IMR-90 (cell line): ENCODE measurements around the gene NGB. TPM values are rescaled to one million over a fixed set of nuclear protein-coding genes. Genes with fewer than 3 reads are reported as not detected.

ENCODE experiments used
- ATAC-seq: fragments of 200-7000 bp; cut with Tn5 transposase; 2 replicates; pipeline ENCODE4 v1.9.1; 2020; ENCODE audit warnings: low read depth, mild to moderate bottlenecking, moderate library complexity
- BruUV-seq: library from RNA; stranded (reverse); fragments of 400-500 nt; replicated peaks from 2 replicates; lab custom pipeline; 2021; lab: Mats Ljungman, UMichigan
- CTCF ChIA-PET: fragments of 300-600 bp; formaldehyde crosslinking; extraction: SDS; loops from one replicate; lab custom pipeline; 2021; ENCODE audit warnings: antibody characterized with exemption; lab: Yijun Ruan, JAX
- POLR2A ChIA-PET: fragments of 300-600 bp; sonication (Branson Sonifier 250); formaldehyde crosslinking; loops from one replicate; lab custom pipeline; 2022; ENCODE audit warnings: antibody characterized with exemption; ENCODE audit not compliant: unreplicated experiment; lab: Charles Lee
- DNase-seq: peaks from one replicate; pipeline ENCODE4 v3.0.0; 2013
- H2AFZ ChIP-seq: replicated peaks from 2 replicates; pipeline ENCODE3; 2013; ENCODE audit warnings: low read length, mild to moderate bottlenecking; ENCODE audit not compliant: poor library complexity
- H2AK5ac ChIP-seq: 2 replicates; pipeline ENCODE4 v1.6.1; 2013; ENCODE audit warnings: low read depth, low read length, inconsistent platforms
- H2AK9ac ChIP-seq: replicated peaks from 2 replicates; pipeline ENCODE3; 2013; ENCODE audit warnings: mild to moderate bottlenecking, low read depth, low read length, moderate library complexity; ENCODE audit not compliant: poor library complexity
- H2BK120ac ChIP-seq: 2 replicates; pipeline ENCODE4 v1.6.1; 2013; ENCODE audit warnings: low read depth, low read length, inconsistent platforms
- H2BK15ac ChIP-seq: 3 replicates; pipeline ENCODE4 v1.6.1; 2013; ENCODE audit warnings: low read depth, low read length, inconsistent platforms
- H2BK20ac ChIP-seq: 2 replicates; pipeline ENCODE4 v1.6.1; 2013; ENCODE audit warnings: low read depth, mild to moderate bottlenecking, inconsistent platforms, low read length, moderate library complexity
- H2BK5ac ChIP-seq: 2 replicates; pipeline ENCODE4 v1.6.1; 2013; ENCODE audit warnings: mild to moderate bottlenecking, low read depth, low read length, inconsistent platforms; ENCODE audit not compliant: poor library complexity, severe bottlenecking
- H3K14ac ChIP-seq: replicated peaks from 2 replicates; pipeline ENCODE4 v1.6.1; 2013; ENCODE audit warnings: low read depth, low read length, inconsistent platforms
- H3K18ac ChIP-seq: 2 replicates; pipeline ENCODE4 v1.6.1; 2013; ENCODE audit warnings: low read depth, low read length, control low read depth
- H3K23ac ChIP-seq: 2 replicates; pipeline ENCODE4 v1.6.1; 2013; ENCODE audit warnings: low read depth, low read length, inconsistent platforms
- H3K27ac ChIP-seq: 2 replicates; pipeline ENCODE4 v1.5.1; 2013; ENCODE audit warnings: mild to moderate bottlenecking, control low read depth, low read length; ENCODE audit not compliant: insufficient read depth
- H3K27me3 ChIP-seq: 2 replicates; pipeline ENCODE4 v1.6.1; 2013; ENCODE audit warnings: low read length; ENCODE audit not compliant: control insufficient read depth, insufficient read depth
- H3K36me3 ChIP-seq: 2 replicates; pipeline ENCODE4 v1.6.1; 2013; ENCODE audit warnings: low read length, mixed read lengths; ENCODE audit not compliant: control insufficient read depth, insufficient read depth
- H3K4ac ChIP-seq: 2 replicates; pipeline ENCODE4 v1.6.1; 2013; ENCODE audit warnings: low read depth, low read length, inconsistent platforms
- H3K4me1 ChIP-seq: 2 replicates; pipeline ENCODE4 v1.6.1; 2013; ENCODE audit warnings: low read length, mixed read lengths; ENCODE audit not compliant: control insufficient read depth, insufficient read depth
- H3K4me2 ChIP-seq: 2 replicates; pipeline ENCODE4 v1.6.1; 2013; ENCODE audit warnings: low read depth, mild to moderate bottlenecking, control low read depth, low read length, moderate library complexity
- H3K4me3 ChIP-seq: 2 replicates; pipeline ENCODE4 v1.5.1; 2013; ENCODE audit warnings: low read depth, mild to moderate bottlenecking, control low read depth, low read length, moderate library complexity; ENCODE audit not compliant: insufficient read depth
- H3K56ac ChIP-seq: 2 replicates; pipeline ENCODE4 v1.6.1; 2013; ENCODE audit warnings: low read length, inconsistent platforms; ENCODE audit not compliant: insufficient read depth; ENCODE audit errors: extremely low read depth
- H3K79me1 ChIP-seq, 2 experiments: 2 replicates each; pipeline ENCODE4 v1.6.1; 2013; ENCODE audit warnings: low read length in 2 of 2, inconsistent platforms in 1 of 2, low read depth in 1 of 2
- H3K9ac ChIP-seq: 2 replicates; pipeline ENCODE4 v1.6.1; 2013; ENCODE audit warnings: low read depth, low read length, control low read depth
- H3K9me1 ChIP-seq: 2 replicates; pipeline ENCODE4 v1.6.1; 2013; ENCODE audit warnings: low read length, inconsistent platforms; ENCODE audit not compliant: insufficient read depth
- H3K9me3 ChIP-seq: 2 replicates; pipeline ENCODE4 v1.6.1; 2013; ENCODE audit warnings: low read length; ENCODE audit not compliant: control insufficient read depth, insufficient read depth
- H4K20me1 ChIP-seq: 2 replicates; pipeline ENCODE4 v1.6.1; 2013; ENCODE audit warnings: low read length, inconsistent platforms; ENCODE audit not compliant: insufficient read depth
- H4K5ac ChIP-seq: 2 replicates; pipeline ENCODE4 v1.6.1; 2013; ENCODE audit warnings: mild to moderate bottlenecking, low read depth, low read length, control low read depth
- H4K8ac ChIP-seq, 2 experiments: 2 replicates each; pipeline ENCODE4 v1.6.1; 2013; ENCODE audit warnings: low read depth in 2 of 2, low read length in 2 of 2, control low read depth in 1 of 2, inconsistent platforms in 1 of 2
- H4K91ac ChIP-seq: 2 replicates; pipeline ENCODE4 v1.6.1; 2013; ENCODE audit warnings: low read depth, low read length, inconsistent platforms; ENCODE audit not compliant: insufficient read depth
- BHLHE40 ChIP-seq: fragments of 150-350 bp; IDR thresholded peaks from 2 replicates; pipeline ENCODE4 v1.6.1; 2016; ENCODE audit warnings: mild to moderate bottlenecking, low read depth, low read length
- CEBPB ChIP-seq: IDR thresholded peaks from 2 replicates; pipeline ENCODE4 v1.6.1; 2012; ENCODE audit warnings: low read depth, low read length, improper control_type of control experiment
- CHD1 ChIP-seq: IDR thresholded peaks from 2 replicates; pipeline ENCODE4 v1.6.1; 2012; ENCODE audit warnings: low read depth, low read length, improper control_type of control experiment
- CTCF ChIP-seq: conservative IDR thresholded peaks from 2 replicates; pipeline ENCODE4 v1.5.1; 2012; ENCODE audit warnings: mild to moderate bottlenecking, low read depth, low read length, improper control_type of control experiment
- ELK1 ChIP-seq: fragments of 150-350 bp; IDR thresholded peaks from 2 replicates; pipeline ENCODE4 v1.6.1; 2016; ENCODE audit warnings: low read depth, mild to moderate bottlenecking, low read length, moderate library complexity, borderline replicate concordance
- FOS ChIP-seq: fragments of 150-350 bp; IDR thresholded peaks from 2 replicates; pipeline ENCODE4 v1.6.1; 2016; ENCODE audit warnings: low read depth, low read length
- MAFK ChIP-seq: IDR thresholded peaks from 2 replicates; pipeline ENCODE4 v1.6.1; 2012; ENCODE audit warnings: low read depth, low read length, improper control_type of control experiment
- MXI1 ChIP-seq: IDR thresholded peaks from 2 replicates; pipeline ENCODE4 v1.6.1; 2012; ENCODE audit warnings: low read depth, mild to moderate bottlenecking, low read length, moderate library complexity, borderline replicate concordance
- POLR2A ChIP-seq: IDR thresholded peaks from 2 replicates; pipeline ENCODE4 v1.6.1; 2012; ENCODE audit warnings: mild to moderate bottlenecking, low read depth, low read length
- RAD21 ChIP-seq: IDR thresholded peaks from 2 replicates; pipeline ENCODE4 v1.6.1; 2012; ENCODE audit warnings: low read length, improper control_type of control experiment
- RCOR1 ChIP-seq: IDR thresholded peaks from 2 replicates; pipeline ENCODE4 v1.6.1; 2012; ENCODE audit warnings: mild to moderate bottlenecking, low read length, improper control_type of control experiment; ENCODE audit not compliant: insufficient replicate concordance
- RFX5 ChIP-seq: IDR thresholded peaks from 2 replicates; pipeline ENCODE4 v1.8.0; 2012; ENCODE audit warnings: low read depth, mild to moderate bottlenecking, low read length, moderate library complexity
- USF2 ChIP-seq: fragments of 150-350 bp; IDR thresholded peaks from 2 replicates; pipeline ENCODE4 v1.6.1; 2017; ENCODE audit warnings: mild to moderate bottlenecking, antibody characterized with exemption, low read length, low read depth
- WGBS, 2 experiments: methylation state at CpG; one replicate each; pipeline versions ENCODE4 v1.1.5 to v1.1.7; 2013; ENCODE audit warnings: missing lambda C conversion rate in 2 of 2; ENCODE audit not compliant: insufficient read length in 1 of 2; ENCODE audit errors: extremely low coverage in 2 of 2; 5-methylcytosine and 5-hydroxymethylcytosine counted together
- dilution Hi-C: fragments of 300-500 bp; cut with HindIII; formaldehyde crosslinking; loops from one replicate; pipeline ENCODE4 v1.14.3; 2018; ENCODE audit warnings: low sequenced_read_pairs; ENCODE audit not compliant: unreplicated experiment
- in situ Hi-C: fragments of 300-500 bp; cut with MboI; formaldehyde crosslinking; loops from 3 replicates; pipeline ENCODE4 v1.14.3; 2019; ENCODE audit warnings: low sequenced_read_pairs, inconsistent platforms, mixed read lengths
- intact Hi-C: fragments of 100-400 bp; cut with micrococcal nuclease; formaldehyde crosslinking; loops from 2 replicates; pipeline ENCODE4 v1.10.0; 2022
- polyA plus RNA-seq, 3 experiments: library from polyadenylated mRNA; depleted of rRNA; stranded (reverse); fragments of >200 nt; gene quantifications; 2 replicates each; pipeline ENCODE4 v1.2.3, GENCODE V29; 2012; ENCODE audit warnings: low replicate concordance in 1 of 3
- total RNA-seq: library from RNA; depleted of rRNA; stranded (reverse); fragments of >200 nt; gene quantifications from 2 replicates; pipeline ENCODE4 v1.2.3, GENCODE V29; 2012

Gene NGB
- total and polyA plus RNA-seq, 2 of the 4 experiments (the other 2 are of a cell fraction) = not detected

- peak within 1 kb of the TSS; percentile 100 for H2AK9ac ChIP-seq
- peak within 1 kb of the TSS; percentile 100 for H4K91ac ChIP-seq
- CTCF ChIA-PET = interaction anchor here (0.6 kb wide), 2 partner anchors 17 to 117 kb away, joined by 3 to 9 read pairs; no protein-coding TSS in a partner anchor
- H2AK5ac ChIP-seq = peak within 1 kb of the TSS; percentile 88; the same call in 1 of the 2 replicates
- DNase-seq (peak; percentile 79), ATAC-seq (peak; percentile 64)
- WGBS, 2 experiments = 0% methylated on average over 21 of the region's 69 CpGs; no CpG with 5 or more reads in 1 of the 2 experiments
- H3K36me3 ChIP-seq = no peaks in the 10 kb centered on the region
- H3K23ac ChIP-seq = peak within 1 kb of the TSS; percentile 99
- intact Hi-C loops (loop anchor here (2.0 to 5.0 kb wide), 3 partner anchors 56 to 232 kb away; partner anchors contain the start of genes AHSA1, SAMD15, TMED8 and VIPAS39), dilution Hi-C loops (no loop called here), in situ Hi-C loops (loop anchor here (25.0 kb wide), 1 partner anchor 433 kb away; no protein-coding TSS in a partner anchor)
- H3K27ac ChIP-seq = peak within 1 kb of the TSS; percentile 98
- BruUV-seq = no TSS peak
- peak within 1 kb of the TSS; percentile 95 for H3K4me2 ChIP-seq
- peak within 1 kb of the TSS; percentile 92 for H4K5ac ChIP-seq
- peak within 1 kb of the TSS; percentile 97 for H2BK120ac ChIP-seq
- peak within 1 kb of the TSS; percentile 90 to 98 for H4K8ac ChIP-seq
- peak within 1 kb of the TSS; percentile 98 for H2BK5ac ChIP-seq
- peak within 1 kb of the TSS; percentile 100 for H2AFZ ChIP-seq
- H3K79me1 ChIP-seq = peaks cover 21 to 49% of the 10 kb centered on the region in 2 experiments
- peaks cover 9% of the 10 kb centered on the region for H4K20me1 ChIP-seq
- peaks cover 2% of the 10 kb centered on the region; the same call in 1 of the 2 replicates for H3K4me1 ChIP-seq
- peak within 1 kb of the TSS; percentile 93; the same call in 2 of the 3 replicates for H2BK15ac ChIP-seq
- peak within 1 kb of the TSS; percentile 98 for H3K56ac ChIP-seq
- H2BK20ac ChIP-seq = 0 out of 2 replicates have a peak within 1 kb of the TSS, but pooled peaks have one; percentile 81
- H3K14ac ChIP-seq = peak within 1 kb of the TSS; percentile 100
- POLR2A ChIA-PET = interaction anchor here (0.7 to 1.0 kb wide), 3 partner anchors 23 to 891 kb away, joined by 3 to 9 read pairs (median 3); no protein-coding TSS in a partner anchor
- H3K9me3 ChIP-seq = no peaks in the 10 kb centered on the region
- H3K18ac ChIP-seq = peak within 1 kb of the TSS; percentile 92
- H3K4ac ChIP-seq = peak within 1 kb of the TSS; percentile 100
- H3K9ac ChIP-seq = peak within 1 kb of the TSS; percentile 96
- peaks cover 6% of the 10 kb centered on the region; the same call in 1 of the 2 replicates for H3K9me1 ChIP-seq
- no peaks in the 10 kb centered on the region for H3K27me3 ChIP-seq
- H3K4me3 ChIP-seq = peak within 1 kb of the TSS; percentile 84
- no peak for TF ChIP-seq CEBPB
- TF ChIP-seq CHD1 = no peak
- peak; percentile 57 for TF ChIP-seq CTCF
- no peak for TF ChIP-seq POLR2A
- TF ChIP-seq ELK1 = no peak
- TF ChIP-seq BHLHE40 = no peak
- peak; percentile 94 for TF ChIP-seq MXI1
- TF ChIP-seq MAFK = no peak
- TF ChIP-seq FOS = no peak
- no peak for TF ChIP-seq RFX5
- 0 out of 2 replicates have a peak, but pooled peaks have one; percentile 9 for TF ChIP-seq RAD21
- TF ChIP-seq RCOR1 = no peak
- no peak for TF ChIP-seq USF2
Measured at GRCh38 chr14:77320238-77320935, 49.4 kb upstream of the NGB start, which contains the start of gene POMT2. POMT2 (minus strand) TSS chr14:77320883; CDS start chr14:77320681, 202 bp downstream.
